Endothelial cell of umbilical vein (primary cell): ENCODE results near the gene RAB14. TPM values are rescaled to one million over a fixed set of nuclear protein-coding genes. Genes with fewer than 3 reads are reported as not detected.

Experiments
- BruUV-seq: library from RNA; stranded (reverse); fragments of 400-500 nt; replicated peaks from 2 replicates; lab custom pipeline; 2021; lab: Mats Ljungman, UMichigan
- CTCF ChIA-PET: fragments of 300-600, 350-600 bp; sonication (Branson Sonifier 250); formaldehyde crosslinking; loops from one replicate; lab custom pipeline; 2021; ENCODE audit warnings: antibody characterized with exemption, inconsistent platforms; lab: Charles Lee
- POLR2A ChIA-PET: fragments of 300-600, 350-600 bp; sonication (Branson Sonifier 250); formaldehyde crosslinking; loops from one replicate; lab custom pipeline; 2021; ENCODE audit warnings: antibody characterized with exemption, inconsistent platforms; lab: Charles Lee
- DNase-seq: peaks from one replicate; pipeline ENCODE4 v3.0.0-alpha.2; 2011; ENCODE audit warnings: low read depth, low spot score
- FAIRE-seq: peaks from 2 replicates; lab custom pipeline; 2011; peaks lifted over from hg19 to GRCh38; lab: Jason Lieb, UNC
- H2AFZ ChIP-seq: 2 replicates; pipeline ENCODE4 v1.6.0; 2012; ENCODE audit warnings: low read depth, low read length, control low read depth, inconsistent platforms
- H3K27ac ChIP-seq: 2 replicates; pipeline ENCODE4 v1.5.1; 2011; ENCODE audit warnings: low read depth, mild to moderate bottlenecking, control low read depth, low read length, moderate library complexity; ENCODE audit not compliant: insufficient read depth
- H3K27me3 ChIP-seq, 2 experiments: 2 replicates each; pipeline versions ENCODE4 v1.6.0 to v1.6.1; 2011; ENCODE audit warnings: low read length in 2 of 2, mixed read lengths in 1 of 2; ENCODE audit not compliant: control insufficient read depth in 2 of 2, insufficient read depth in 2 of 2
- H3K36me3 ChIP-seq, 2 experiments: 2 replicates in 1 of 2; 3 replicates in 1 of 2; pipeline ENCODE4 v1.5.1; 2011; ENCODE audit warnings: low read length in 2 of 2, mild to moderate bottlenecking in 1 of 2, moderate library complexity in 1 of 2; ENCODE audit not compliant: control insufficient read depth in 2 of 2, insufficient read depth in 2 of 2; ENCODE audit errors: extremely low read depth in 1 of 2
- H3K4me1 ChIP-seq: 3 replicates; pipeline ENCODE4 v1.5.1; 2011; ENCODE audit warnings: mild to moderate bottlenecking, low read length; ENCODE audit not compliant: control insufficient read depth, insufficient read depth; ENCODE audit errors: extremely low read depth
- H3K4me2 ChIP-seq: 2 replicates; pipeline ENCODE4 v1.6.1; 2011; ENCODE audit warnings: low read length, control low read depth, mixed read lengths; ENCODE audit not compliant: insufficient read depth
- H3K4me3 ChIP-seq, 3 experiments: fragments of 200-600 bp in 1 of 3; sonication (generic), shearing (Covaris generic) in 1 of 3; replicated peaks in 1 of 3; 2 replicates each; pipeline ENCODE4 v1.5.1; 2011 to 2016; ENCODE audit warnings: control low read depth in 3 of 3, low read length in 3 of 3, mild to moderate bottlenecking in 2 of 3, inconsistent platforms in 1 of 3, low read depth in 1 of 3, moderate library complexity in 1 of 3; ENCODE audit not compliant: insufficient read depth in 1 of 3
- H3K79me2 ChIP-seq: 2 replicates; pipeline ENCODE4 v1.6.0; 2012; ENCODE audit warnings: low read length, inconsistent platforms; ENCODE audit not compliant: control insufficient read depth, insufficient read depth
- H3K9ac ChIP-seq: replicated peaks from 2 replicates; pipeline ENCODE3; 2011; ENCODE audit warnings: low read length, control low read depth; ENCODE audit not compliant: insufficient read depth; ENCODE audit errors: extremely low read depth
- H3K9me1 ChIP-seq: replicated peaks from 3 replicates; pipeline ENCODE4 v1.6.0; 2011; ENCODE audit warnings: mild to moderate bottlenecking, low read length; ENCODE audit not compliant: control insufficient read depth, insufficient read depth; ENCODE audit errors: extremely low read depth
- H3K9me3 ChIP-seq: replicated peaks from 2 replicates; pipeline ENCODE4 v1.5.1; 2012; ENCODE audit warnings: low read length, inconsistent platforms; ENCODE audit not compliant: control insufficient read depth, insufficient read depth
- H4K20me1 ChIP-seq: replicated peaks from 2 replicates; pipeline ENCODE3; 2011; ENCODE audit warnings: mild to moderate bottlenecking, low read length; ENCODE audit not compliant: control insufficient read depth, insufficient read depth; ENCODE audit errors: extremely low read depth
- CTCF ChIP-seq, 2 donors: IDR thresholded peaks; 1 replicate in 1 of 2; 2 replicates in 1 of 2; pipeline ENCODE4 v1.5.1; 2011; ENCODE audit warnings: low read length in 2 of 2, mild to moderate bottlenecking in 2 of 2, moderate library complexity in 2 of 2, control low read depth in 1 of 2, inconsistent platforms in 1 of 2, low read depth in 1 of 2; ENCODE audit not compliant: insufficient read depth in 1 of 2; ENCODE audit errors: extremely low read depth in 1 of 2
- EZH2 ChIP-seq: IDR thresholded peaks from 2 replicates; pipeline ENCODE4 v1.6.1; 2012; ENCODE audit warnings: borderline replicate concordance, low read depth, mild to moderate bottlenecking, moderate library complexity, low read length, inconsistent platforms; ENCODE audit not compliant: severe bottlenecking
- FOS ChIP-seq: IDR thresholded peaks from 2 replicates; pipeline ENCODE4 v1.6.1; 2011; ENCODE audit warnings: mild to moderate bottlenecking, low read length, moderate library complexity, borderline replicate concordance; ENCODE audit not compliant: insufficient read depth
- GATA2 ChIP-seq: IDR thresholded peaks from 2 replicates; pipeline ENCODE4 v1.7.0; 2011; ENCODE audit warnings: low read depth, mild to moderate bottlenecking, moderate library complexity, mixed read lengths, low read length; ENCODE audit not compliant: insufficient read length, insufficient read depth
- JUN ChIP-seq: IDR thresholded peaks from 2 replicates; pipeline ENCODE4 v1.6.1; 2011; ENCODE audit warnings: borderline replicate concordance, low read depth; ENCODE audit not compliant: insufficient read length, insufficient read depth
- MAX ChIP-seq: IDR thresholded peaks from 2 replicates; pipeline ENCODE4 v1.6.1; 2011; ENCODE audit not compliant: insufficient read depth, insufficient read length
- MYC ChIP-seq: IDR thresholded peaks from one replicate; pipeline ENCODE4 v1.6.1; 2011; ENCODE audit warnings: mild to moderate bottlenecking, low read depth, low read length
- POLR2A ChIP-seq: IDR thresholded peaks from 2 replicates; pipeline ENCODE4 v1.6.1; 2012; ENCODE audit warnings: low read depth, mild to moderate bottlenecking, control low read depth, low read length
- POLR2AphosphoS5 ChIP-seq: IDR thresholded peaks from 2 replicates; pipeline ENCODE4 v1.6.1; 2012; ENCODE audit warnings: low read depth, mild to moderate bottlenecking, control low read depth, low read length, moderate library complexity; ENCODE audit not compliant: insufficient read depth
- dilution Hi-C: fragments of 300-500 bp; cut with MboI; formaldehyde crosslinking; loops from one replicate; pipeline ENCODE4 v1.15.0; 2019; ENCODE audit warnings: low sequenced_read_pairs; ENCODE audit not compliant: extremely low pct_ligation_motif_present
- intact Hi-C: fragments of 100-400 bp; cut with micrococcal nuclease; formaldehyde crosslinking; loops from one replicate; pipeline ENCODE4 v1.10.0; 2022
- polyA plus RNA-seq, 4 experiments: library from polyadenylated mRNA; depleted of rRNA in 3 of 4; stranded (reverse) in 3 of 4; unstranded in 1 of 4; fragments of >200 nt; gene quantifications; 2 replicates each; pipeline versions ENCODE4 v1.2.1 to v1.2.3, GENCODE V29; 2011 to 2012; ENCODE audit warnings: missing spikeins in 1 of 4
- total RNA-seq: library from RNA; stranded (reverse); gene quantifications from 2 replicates; pipeline ENCODE4 v1.2.3, GENCODE V29; 2021

RAB14 gene
- total and polyA plus RNA-seq, 2 donors (not counting 3 experiments of a cell fraction or from before 2014, with no cell fraction given): 18.9 to 79.3 TPM

GRCh38 chr9:121226175-121226574 is 24.5 kb upstream of the RAB14 start:
- Histone ChIP-seq H3K36me3 (no peaks in the 10 kb centered on the region), H3K9me3 (no peaks in the 10 kb centered on the region), H3K9ac (no peak overlapping the region), H3K9me1 (no peaks in the 10 kb centered on the region), H3K4me3 (no peak overlapping the region), H2AFZ (no peak overlapping the region), H3K27ac (no peak overlapping the region), H3K4me2 (no peak overlapping the region), H4K20me1 (no peaks in the 10 kb centered on the region), H3K79me2 (no peaks in the 10 kb centered on the region), H3K27me3 (no peaks in the 10 kb centered on the region), H3K4me1 (peaks cover 5% of the 10 kb centered on the region)
- ChIA-PET CTCF (interaction anchor here (1.0 to 1.4 kb wide), 8 partner anchors 10 to 174 kb away, joined by 3 to 6 read pairs (median 4); partner anchors contain the start of gene GSN), POLR2A (no interaction called here)
- no TSS peak for BruUV-seq
- intact Hi-C loops (no loop called here), dilution Hi-C loops (no loop called here)
- peak; percentile 55 for TF ChIP-seq FOS
- TF ChIP-seq JUN: no peak
- TF ChIP-seq GATA2: peak; percentile 66
- DNase-seq: no peak
- no peak for FAIRE-seq

GRCh38 chr9:121225240-121225639 is 23.6 kb upstream of the RAB14 start:
- no peaks in the 10 kb centered on the region for H3K27me3 ChIP-seq
- DNase-seq (no peak), FAIRE-seq (no peak)
- no peak overlapping the region for H3K4me2 ChIP-seq
- H3K36me3 ChIP-seq: no peaks in the 10 kb centered on the region
- no peak overlapping the region for H2AFZ ChIP-seq
- peaks cover 5% of the 10 kb centered on the region for H3K4me1 ChIP-seq
- H4K20me1 ChIP-seq: no peaks in the 10 kb centered on the region
- dilution Hi-C loops (no loop called here), intact Hi-C loops (no loop called here)
- H3K9ac ChIP-seq: no peak overlapping the region
- no peaks in the 10 kb centered on the region for H3K9me3 ChIP-seq
- H3K9me1 ChIP-seq: no peaks in the 10 kb centered on the region
- H3K4me3 ChIP-seq: no peak overlapping the region
- no TSS peak for BruUV-seq
- ChIA-PET CTCF (interaction anchor here (2.0 to 2.8 kb wide), 2 partner anchors 53 to 175 kb away, joined by 4 to 23 read pairs; no protein-coding TSS in a partner anchor), POLR2A (no interaction called here)
- no peak overlapping the region for H3K27ac ChIP-seq
- TF ChIP-seq POLR2AphosphoS5: no peak
- no peak for TF ChIP-seq MYC
- no peak for TF ChIP-seq GATA2
- no peak for TF ChIP-seq JUN
- TF ChIP-seq FOS: no peak
- no peak for TF ChIP-seq MAX
- no peak for TF ChIP-seq POLR2A
- TF ChIP-seq EZH2: no peak
- TF ChIP-seq CTCF (IDR thresholded peaks at IDR 0.05; ENCODE audit: extremely low read depth in 1 of 2, insufficient read depth in 1 of 2, low read depth in 1 of 2, low read length in 2 of 2): no peak
- no peaks in the 10 kb centered on the region for H3K79me2 ChIP-seq
